GM12801 (cell line): ENCODE data around the gene ATXN7L2.

Experiments
- TF ChIP-seq, protein P1 (sequence below): IDR thresholded peaks from one replicate; pipeline ENCODE4 v1.5.1; 2011; ENCODE audit warnings: control low read depth; ENCODE audit not compliant: insufficient read length; ENCODE audit errors: extremely low read depth

ATXN7L2 gene

DNA sequence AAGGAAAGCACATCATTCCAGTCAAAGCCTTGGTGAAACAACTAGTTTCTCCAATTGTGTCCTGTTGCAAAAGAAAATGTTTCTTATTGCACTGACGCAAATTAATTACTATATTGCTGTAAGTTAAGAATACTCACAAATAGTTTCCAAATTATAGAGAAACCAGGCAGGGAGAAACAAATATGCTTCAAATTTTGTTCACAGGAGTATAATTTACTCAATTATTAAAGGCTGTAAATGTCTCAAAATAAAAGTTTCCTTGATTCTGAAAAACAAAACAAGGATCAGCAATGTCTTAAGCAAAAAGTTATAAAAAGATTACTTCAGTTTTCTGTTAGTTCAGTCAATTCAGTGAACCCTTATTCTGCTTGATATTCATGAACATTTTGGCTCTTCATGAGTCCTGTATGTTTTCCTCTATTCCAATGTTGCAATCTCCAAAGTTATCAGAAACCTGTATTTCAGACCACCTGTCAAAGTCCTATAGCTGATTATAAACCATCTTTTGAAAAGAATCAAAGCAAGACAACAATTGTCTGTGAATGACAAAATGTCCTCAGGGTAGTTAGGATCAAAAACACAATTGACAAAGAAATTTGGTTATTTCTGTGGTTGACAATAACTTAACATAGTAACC is 29.1 kb upstream of the ATXN7L2 start:
- TF ChIP-seq, protein P1, sequence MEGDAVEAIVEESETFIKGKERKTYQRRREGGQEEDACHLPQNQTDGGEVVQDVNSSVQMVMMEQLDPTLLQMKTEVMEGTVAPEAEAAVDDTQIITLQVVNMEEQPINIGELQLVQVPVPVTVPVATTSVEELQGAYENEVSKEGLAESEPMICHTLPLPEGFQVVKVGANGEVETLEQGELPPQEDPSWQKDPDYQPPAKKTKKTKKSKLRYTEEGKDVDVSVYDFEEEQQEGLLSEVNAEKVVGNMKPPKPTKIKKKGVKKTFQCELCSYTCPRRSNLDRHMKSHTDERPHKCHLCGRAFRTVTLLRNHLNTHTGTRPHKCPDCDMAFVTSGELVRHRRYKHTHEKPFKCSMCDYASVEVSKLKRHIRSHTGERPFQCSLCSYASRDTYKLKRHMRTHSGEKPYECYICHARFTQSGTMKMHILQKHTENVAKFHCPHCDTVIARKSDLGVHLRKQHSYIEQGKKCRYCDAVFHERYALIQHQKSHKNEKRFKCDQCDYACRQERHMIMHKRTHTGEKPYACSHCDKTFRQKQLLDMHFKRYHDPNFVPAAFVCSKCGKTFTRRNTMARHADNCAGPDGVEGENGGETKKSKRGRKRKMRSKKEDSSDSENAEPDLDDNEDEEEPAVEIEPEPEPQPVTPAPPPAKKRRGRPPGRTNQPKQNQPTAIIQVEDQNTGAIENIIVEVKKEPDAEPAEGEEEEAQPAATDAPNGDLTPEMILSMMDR, result no peak

DNA sequence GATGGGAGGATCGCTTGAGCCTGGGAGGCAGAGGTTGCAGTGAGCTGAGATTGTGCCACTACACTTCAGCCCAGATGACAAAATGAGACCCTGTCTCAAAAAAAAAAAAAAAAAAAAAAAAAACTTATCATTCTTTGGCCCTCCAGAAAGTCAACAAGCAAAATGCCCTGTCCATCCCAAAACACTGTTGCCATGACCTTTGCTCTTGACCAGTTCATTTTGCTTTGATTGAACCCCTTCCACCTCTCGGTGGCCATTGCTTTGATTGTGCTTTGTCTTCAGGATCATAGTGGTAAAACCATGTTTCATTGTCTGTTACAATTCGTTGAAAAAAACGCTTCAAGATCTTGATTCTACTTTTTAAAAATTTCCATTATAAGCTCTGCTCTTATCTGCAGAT is 25.9 kb upstream of the ATXN7L2 start:
- TF ChIP-seq, protein P1, result no peak

DNA sequence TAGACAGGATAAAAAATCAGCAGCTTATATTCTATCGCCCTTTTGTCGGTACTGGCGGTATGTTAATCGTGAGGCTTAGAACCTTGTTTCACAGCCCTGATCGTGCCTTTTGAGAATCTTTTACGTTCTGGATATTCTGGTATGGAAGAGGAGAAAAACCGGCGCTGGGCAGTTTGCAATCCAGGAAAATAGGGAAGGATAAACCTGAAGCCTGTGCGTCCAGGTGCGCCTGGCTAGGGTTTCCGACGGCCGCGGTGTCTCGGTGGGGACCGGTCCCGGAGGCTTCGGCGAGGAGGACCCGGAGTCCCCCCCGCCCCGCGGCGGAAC is 17.6 kb upstream of the ATXN7L2 start:
- TF ChIP-seq, protein P1, result no peak

DNA sequence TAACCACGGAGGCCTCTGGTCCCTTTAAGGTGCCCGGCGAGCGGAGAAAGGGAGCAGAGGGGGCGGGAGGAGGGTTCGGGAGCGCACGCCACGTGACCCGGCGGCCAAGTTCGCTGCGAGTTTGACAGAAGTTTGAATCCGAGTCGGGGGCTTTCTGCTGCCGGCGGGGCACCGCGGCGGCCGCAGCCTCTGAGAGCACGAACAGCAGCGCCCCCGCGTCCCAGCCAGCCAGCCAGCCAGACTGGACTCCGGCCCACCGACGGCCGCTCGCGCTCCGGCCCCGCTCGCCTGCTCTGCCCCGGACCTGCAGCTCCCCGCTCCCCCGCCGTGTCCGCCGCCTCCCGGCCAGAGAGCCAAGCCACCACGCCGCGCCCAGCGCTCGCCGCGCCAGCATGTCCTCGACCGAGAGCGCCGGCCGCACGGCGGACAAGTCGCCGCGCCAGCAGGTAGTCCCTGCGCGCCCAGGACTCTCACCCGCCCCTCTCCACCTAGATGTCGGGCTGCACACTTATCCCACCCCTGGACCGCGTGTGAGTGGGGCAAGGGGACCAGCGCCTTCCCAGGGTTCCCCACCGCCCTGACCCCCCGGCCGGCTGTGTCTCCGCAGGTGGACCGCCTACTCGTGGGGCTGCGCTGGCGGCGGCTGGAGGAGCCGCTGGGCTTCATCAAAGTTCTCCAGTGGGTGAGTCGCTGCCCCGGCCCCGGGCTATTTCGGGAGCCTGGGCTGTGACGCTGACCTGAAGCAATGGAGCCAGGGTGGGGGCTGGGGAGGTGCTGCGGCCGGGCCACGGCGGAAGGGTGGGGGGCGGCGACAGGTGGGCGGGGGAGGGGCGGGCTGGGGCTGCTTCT is 17.0 kb upstream of the ATXN7L2 start, which contains the start of gene SYPL2:
TSS of gene SYPL2 (plus strand) at position 95 of the 849 bp plus-strand sequence. CDS start at position 393, 298 bp downstream.
- TF ChIP-seq, protein P1, result no peak

DNA sequence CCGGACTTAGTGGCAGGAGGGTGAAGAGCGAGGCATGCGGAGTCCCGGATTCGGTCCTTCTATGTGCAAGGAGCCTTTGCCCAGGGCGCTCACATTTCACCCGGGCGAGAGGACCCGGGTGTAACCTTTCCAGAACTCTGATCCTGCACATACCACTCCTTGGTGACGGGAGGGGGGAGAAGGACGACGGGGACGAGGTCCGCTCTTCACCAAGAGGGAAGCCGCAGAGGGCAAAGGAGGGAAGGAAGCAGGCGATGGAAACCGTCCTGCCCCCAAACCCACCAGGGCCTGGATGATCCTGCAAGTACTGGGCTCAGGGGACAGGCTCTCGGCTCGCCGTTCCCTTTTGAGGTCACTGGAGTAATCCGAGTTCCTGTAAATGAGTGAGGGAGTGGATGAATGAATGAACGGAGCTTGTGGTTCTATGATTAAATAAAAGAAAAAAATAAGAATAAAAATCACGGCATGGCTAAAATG is 16.4 kb upstream of the ATXN7L2 start:
- TF ChIP-seq, protein P1, result no peak

DNA sequence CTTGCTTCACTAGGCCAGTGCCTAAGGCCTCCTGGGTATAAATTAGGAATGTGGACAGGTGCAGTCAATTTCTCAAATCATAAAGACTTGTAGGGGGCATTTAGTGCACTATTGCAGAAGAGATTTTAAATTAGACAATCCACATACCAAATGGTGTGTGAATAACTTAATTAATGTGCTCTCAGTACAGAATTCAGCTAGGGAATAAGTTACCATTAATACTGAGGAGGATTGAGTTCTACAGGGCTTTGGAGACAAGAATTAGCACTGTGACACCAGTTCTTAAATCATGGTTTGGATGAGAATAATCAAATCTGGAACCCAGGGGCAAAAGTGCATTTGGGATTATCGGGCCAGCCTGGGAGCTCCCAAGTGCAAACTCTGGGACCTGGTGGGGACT is 15.6 kb upstream of the ATXN7L2 start:
- TF ChIP-seq, protein P1, result no peak

DNA sequence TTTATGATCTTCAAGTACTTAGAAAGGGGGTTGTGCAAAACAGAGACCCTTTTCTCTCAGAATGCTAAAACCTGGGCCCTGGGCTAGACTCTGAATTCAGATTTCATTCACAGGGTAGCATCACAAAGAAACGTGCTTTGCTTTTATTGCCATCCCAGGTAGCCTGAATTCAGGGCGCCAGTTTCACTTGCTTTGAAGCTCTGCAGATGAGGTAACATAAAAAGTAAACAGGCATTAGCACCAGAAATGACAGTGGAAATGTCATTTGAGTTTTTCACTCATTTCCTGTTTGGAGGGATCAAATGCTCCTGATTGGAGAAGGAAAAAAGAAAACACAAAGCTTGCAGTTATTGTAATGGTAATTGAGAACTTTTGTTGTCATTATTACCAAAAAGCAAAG is 14.8 kb upstream of the ATXN7L2 start:
- TF ChIP-seq, protein P1, result no peak
